B cell (primary cell): ENCODE data around the gene GNB1. TPM values are rescaled to one million over a fixed set of nuclear protein-coding genes. Genes with fewer than 3 reads are reported as not detected.
A peak's percentile ranks its signal among the peaks of the same experiment; 100 is the strongest.

Source experiments
- ATAC-seq: fragments of 200-7000 bp; cut with Tn5 transposase; one replicate; pipeline ENCODE4 v1.10.0; 2021; ENCODE audit warnings: low read depth, mild to moderate bottlenecking, moderate number of reproducible peaks, moderate library complexity
- CTCF ChIA-PET: fragments of 350-600 bp; sonication (Branson Sonifier 250); formaldehyde crosslinking; loops from one replicate; lab custom pipeline; 2021; ENCODE audit warnings: antibody characterized with exemption, inconsistent platforms; lab: Charles Lee
- POLR2A ChIA-PET: fragments of 350-600 bp; sonication (Branson Sonifier 250); formaldehyde crosslinking; loops from one replicate; lab custom pipeline; 2021; ENCODE audit warnings: antibody characterized with exemption; lab: Charles Lee
- DNase-seq: peaks from one replicate; pipeline ENCODE4 v3.0.0; 2013
- H2AFZ ChIP-seq: 2 replicates; pipeline ENCODE4 v1.6.1; 2012; ENCODE audit warnings: mild to moderate bottlenecking, low read depth, low read length; ENCODE audit not compliant: insufficient read depth, poor library complexity, severe bottlenecking
- H3K27ac ChIP-seq, 2 donors: 1 replicate in 1 of 2; 2 replicates in 1 of 2; pipeline ENCODE4 v1.5.1; 2012 to 2013; ENCODE audit warnings: low read length in 2 of 2, mild to moderate bottlenecking in 2 of 2, moderate library complexity in 1 of 2
- H3K27me3 ChIP-seq, 4 experiments: fragments of 200-600 bp in 1 of 4; sonication (generic) in 1 of 4; replicated peaks in 1 of 4; 1 replicate in 2 of 4; 2 replicates in 2 of 4; pipeline versions ENCODE4 v1.6.1 to v1.7.0; 2013 to 2016; ENCODE audit warnings: low read length in 3 of 4, mild to moderate bottlenecking in 2 of 4, mixed read lengths in 1 of 4, moderate library complexity in 1 of 4; ENCODE audit not compliant: insufficient read depth in 4 of 4, control insufficient read depth in 3 of 4; ENCODE audit errors: control extremely low read depth in 1 of 4
- H3K36me3 ChIP-seq, 2 experiments: replicated peaks in 1 of 2; 1 replicate in 1 of 2; 2 replicates in 1 of 2; pipeline versions ENCODE4 v1.6.1 to v1.7.1; 2013; ENCODE audit warnings: low read length in 1 of 2; ENCODE audit not compliant: insufficient read depth in 2 of 2, control insufficient read depth in 1 of 2; ENCODE audit errors: control extremely low read depth in 1 of 2, extremely low read depth in 1 of 2
- H3K4me1 ChIP-seq, 2 donors: fragments of 200-600 bp in 1 of 2; sonication (generic) in 1 of 2; 1 replicate in 1 of 2; 2 replicates in 1 of 2; pipeline versions ENCODE4 v1.5.1 to v1.6.1; 2013 to 2017; ENCODE audit warnings: low read length in 2 of 2; ENCODE audit not compliant: control insufficient read depth in 2 of 2, insufficient read depth in 2 of 2
- H3K4me2 ChIP-seq: replicated peaks from 2 replicates; pipeline ENCODE3; 2012; ENCODE audit warnings: mild to moderate bottlenecking, low read depth, low read length; ENCODE audit not compliant: poor library complexity, severe bottlenecking
- H3K4me3 ChIP-seq, 5 experiments: fragments of 200-600 bp in 1 of 5; sonication (generic) in 1 of 5; 1 replicate in 3 of 5; 2 replicates in 2 of 5; pipeline versions ENCODE4 v1.5.1 to v1.7.0; 2011 to 2016; ENCODE audit warnings: low read length in 4 of 5, mild to moderate bottlenecking in 4 of 5, low read depth in 2 of 5, control low read depth in 1 of 5, moderate library complexity in 1 of 5; ENCODE audit not compliant: insufficient read depth in 1 of 5; ENCODE audit errors: control extremely low read depth in 1 of 5, extremely low read depth in 1 of 5
- H3K79me2 ChIP-seq: fragments of 200-600 bp; sonication (generic); one replicate; pipeline ENCODE4 v1.6.0; 2016; ENCODE audit warnings: low read length; ENCODE audit not compliant: control insufficient read depth, insufficient read depth
- H3K9ac ChIP-seq: fragments of 200-600 bp; sonication (generic); 2 replicates; pipeline ENCODE4 v1.6.1; 2017; ENCODE audit warnings: mild to moderate bottlenecking, low read length, moderate library complexity
- H3K9me3 ChIP-seq, 3 donors: one replicate each; pipeline versions ENCODE4 v1.6.1 to v1.7.1; 2013; ENCODE audit warnings: low read length in 2 of 3; ENCODE audit not compliant: control insufficient read depth in 2 of 3, insufficient read depth in 1 of 3; ENCODE audit errors: control extremely low read depth in 1 of 3
- H4K20me1 ChIP-seq: 2 replicates; pipeline ENCODE4 v1.6.0; 2012; ENCODE audit warnings: mild to moderate bottlenecking, low read length; ENCODE audit not compliant: insufficient read depth, control insufficient read depth, poor library complexity, severe bottlenecking
- H3K27ac Mint-ChIP-seq: one replicate; pipeline ENCODE4 v1.8.0; 2021; ENCODE audit warnings: mixed read lengths
- H3K27me3 Mint-ChIP-seq: one replicate; pipeline ENCODE4 v1.8.0; 2021; ENCODE audit warnings: mixed read lengths
- H3K4me1 Mint-ChIP-seq: one replicate; pipeline ENCODE4 v1.8.0; 2021; ENCODE audit warnings: mixed read lengths
- H3K4me3 Mint-ChIP-seq: one replicate; pipeline ENCODE4 v1.8.0; 2021; ENCODE audit warnings: mixed read lengths
- H3K9me3 Mint-ChIP-seq: one replicate; pipeline ENCODE4 v1.8.0; 2022; ENCODE audit warnings: mixed read lengths; ENCODE audit not compliant: insufficient read depth
- CTCF ChIP-seq: fragments of 200-600 bp; IDR thresholded peaks from one replicate; pipeline ENCODE4 v1.8.0; 2022; ENCODE audit warnings: antibody characterized with exemption, mild to moderate bottlenecking
- EZH2 ChIP-seq: IDR thresholded peaks from 2 replicates; pipeline ENCODE4 v1.6.1; 2012; ENCODE audit warnings: borderline replicate concordance, low read depth, mild to moderate bottlenecking, moderate library complexity, low read length; ENCODE audit not compliant: insufficient read depth, poor library complexity, severe bottlenecking
- WGBS: methylation state at CpG from one replicate; pipeline ENCODE4 v1.1.5; 2013; ENCODE audit warnings: missing lambda C conversion rate; ENCODE audit not compliant: insufficient coverage; 5-methylcytosine and 5-hydroxymethylcytosine counted together
- intact Hi-C: fragments of 100-400 bp; cut with micrococcal nuclease; formaldehyde crosslinking; loops from one replicate; pipeline ENCODE4 v1.10.0; 2022
- polyA plus RNA-seq: library from polyadenylated mRNA; depleted of rRNA; stranded (reverse); fragments of >200 nt; gene quantifications from 2 replicates; pipeline ENCODE4 v1.2.3, GENCODE V29; 2012
- total RNA-seq, 2 donors: library from RNA; stranded (reverse); fragments of 120-200 nt in 1 of 2; gene quantifications; 1 replicate in 1 of 2; 2 replicates in 1 of 2; pipeline versions ENCODE4 v1.2.3 to v1.2.4, GENCODE V29; 2013 to 2022

GNB1 gene
- total and polyA plus RNA-seq, 2 donors (not counting 1 experiment from before 2014, with no cell fraction given): 249 to 269 TPM

- Mint-ChIP-seq H3K9me3 (no peaks in the 10 kb centered on the region), H3K27me3 (no peaks in the 10 kb centered on the region), H3K27ac (peak overlapping the region; percentile 94), H3K4me3 (peak overlapping the region; percentile 92), H3K4me1 (peaks cover 65% of the 10 kb centered on the region)
- H3K9me3 ChIP-seq: peaks cover 0 to 6% (median 0%) of the 10 kb centered on the region in 3 donors
- ATAC-seq (no peak), DNase-seq (no peak)
- 49% methylated on average over 7 of the region's 9 CpGs for WGBS
- peak overlapping the region; percentile 94 for H3K4me2 ChIP-seq
- peaks cover 66% of the 10 kb centered on the region for H3K79me2 ChIP-seq
- peak overlapping the region; percentile 6 to 94 for H3K27ac ChIP-seq
- H4K20me1 ChIP-seq: peaks cover 28% of the 10 kb centered on the region
- TF ChIP-seq CTCF (no peak), EZH2 (no peak)
- ChIA-PET POLR2A (interaction anchor here (0.6 to 1.0 kb wide), 5 partner anchors 21 to 132 kb away, joined by 3 to 5 read pairs (median 3); no protein-coding TSS in a partner anchor), CTCF (interaction anchor here (0.8 to 2.7 kb wide), 8 partner anchors 18 to 130 kb away, joined by 3 to 31 read pairs (median 3); no protein-coding TSS in a partner anchor)
- H3K36me3 ChIP-seq: peaks cover 0 to 11% of the 10 kb centered on the region in 2 experiments
- no peaks in the 10 kb centered on the region for H3K27me3 ChIP-seq
- H3K4me3 ChIP-seq: peak overlapping the region; percentile 61 to 78 (median 70)
- H2AFZ ChIP-seq: no peak overlapping the region
- H3K4me1 ChIP-seq: peaks cover 59 to 69% of the 10 kb centered on the region in 2 donors
- intact Hi-C loops: no loop called here
- H3K9ac ChIP-seq: peak overlapping the region; percentile 72
Measured at GRCh38 chr1:1776672-1777582, 114.0 kb downstream of the GNB1 start.
